Kidney epithelial cell (primary cell): Measurements from ENCODE around the gene WDR90. TPM values are rescaled to one million over a fixed set of nuclear protein-coding genes. Genes with fewer than 3 reads are reported as not detected.

Experiments used
- DNase-seq: peaks from one replicate; pipeline ENCODE4 v3.0.0-alpha.2; 2010; ENCODE audit warnings: low read depth
- H3K27me3 ChIP-seq: 2 replicates; pipeline ENCODE4 v1.6.0; 2011; ENCODE audit warnings: low read length; ENCODE audit not compliant: control insufficient read depth, insufficient read depth
- H3K36me3 ChIP-seq: 2 replicates; pipeline ENCODE4 v1.5.1; 2011; ENCODE audit warnings: low read length; ENCODE audit not compliant: control insufficient read depth, insufficient read depth
- H3K4me3 ChIP-seq: 2 replicates; pipeline ENCODE4 v1.5.1; 2011; ENCODE audit warnings: low read depth, mild to moderate bottlenecking, control low read depth, low read length
- CTCF ChIP-seq: IDR thresholded peaks from 2 replicates; pipeline ENCODE4 v1.5.1; 2011; ENCODE audit warnings: mild to moderate bottlenecking, moderate library complexity, low read length, control low read depth, inconsistent platforms; ENCODE audit not compliant: insufficient read depth, poor library complexity, severe bottlenecking
- total RNA-seq: library from RNA; depleted of rRNA; stranded (reverse); fragments of >200 nt; gene quantifications from 2 replicates; pipeline ENCODE4 v1.2.3, GENCODE V29; 2015

WDR90 gene
- total RNA-seq, 1 donor from 2014 or later = 17.0 TPM

- TF ChIP-seq CTCF = no peak
- DNase-seq = no peak
- Histone ChIP-seq H3K4me3 (no peak overlapping the region), H3K27me3 (no peaks in the 10 kb centered on the region), H3K36me3 (no peaks in the 10 kb centered on the region)
These were observed 31.3 kb upstream of the WDR90 start for GRCh38 chr16:617855-618254.

GRCh38 chr16:619476-620100, 29.6 kb upstream of the WDR90 start:
- H3K36me3 ChIP-seq = no peaks in the 10 kb centered on the region
- DNase-seq = no peak
- H3K27me3 ChIP-seq = no peaks in the 10 kb centered on the region
- no peak overlapping the region for H3K4me3 ChIP-seq
- TF ChIP-seq CTCF = no peak

- Histone ChIP-seq H3K36me3 (no peaks in the 10 kb centered on the region), H3K27me3 (no peaks in the 10 kb centered on the region), H3K4me3 (no peak overlapping the region)
- TF ChIP-seq CTCF = no peak
- no peak for DNase-seq
These were observed 28.3 kb upstream of the WDR90 start for GRCh38 chr16:620700-621525.

GRCh38 chr16:621526-622105, 27.5 kb upstream of the WDR90 start:
- peaks cover 2% of the 10 kb centered on the region for H3K36me3 ChIP-seq
- TF ChIP-seq CTCF = no peak
- H3K27me3 ChIP-seq = no peaks in the 10 kb centered on the region
- no peak overlapping the region for H3K4me3 ChIP-seq
- no peak for DNase-seq

- no peaks in the 10 kb centered on the region for H3K27me3 ChIP-seq
- no peak overlapping the region for H3K4me3 ChIP-seq
- DNase-seq = no peak
- H3K36me3 ChIP-seq = peaks cover 2% of the 10 kb centered on the region
- TF ChIP-seq CTCF = no peak
These were observed 26.3 kb upstream of the WDR90 start for GRCh38 chr16:622920-623280.
